ENCODE results near the gene ENDOU. TPM values are rescaled to one million over a fixed set of nuclear protein-coding genes. Genes with fewer than 3 reads are reported as not detected.
A peak's percentile ranks its signal among the peaks of the same experiment; 100 is the strongest.

The ENDOU gene
- total RNA-seq, 2 experiments from 2014 or later: 0.19 TPM; not detected in 1

DNA sequence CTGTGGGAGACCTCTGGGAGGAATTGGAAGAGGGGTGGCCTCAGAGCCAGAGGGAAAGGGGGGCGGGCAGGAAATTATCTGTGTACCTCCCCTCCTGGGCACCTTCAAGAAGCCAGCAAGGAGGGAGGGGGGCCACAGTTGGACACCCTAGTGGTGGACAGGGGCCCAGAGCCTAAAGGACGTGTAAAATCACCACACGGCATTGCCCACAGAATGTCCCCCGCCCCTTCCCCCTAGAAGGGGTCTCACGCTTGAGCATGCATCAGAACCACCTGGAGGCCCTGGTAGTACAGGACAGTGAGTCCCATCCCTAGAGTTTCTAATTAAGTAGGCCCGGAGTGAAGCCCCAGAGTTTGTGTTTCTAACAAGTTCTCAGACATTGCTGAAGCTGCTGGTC lies 8.2 kb downstream of the ENDOU start:
- BruUV-seq (replicated peaks): no TSS peak
- H4K20me1 ChIP-seq (ENCODE audit: insufficient read depth, low read length): no peaks in the 10 kb centered on the region
- H3K4me3 ChIP-seq (ENCODE audit: low read depth, low read length, poor library complexity, severe bottlenecking): no peak overlapping the region
- CTCF ChIA-PET (ENCODE audit: unreplicated experiment): interaction anchor here (1.0 to 2.6 kb wide), 2 partner anchors 25 to 50 kb away, joined by 3 to 8 read pairs; no protein-coding TSS in a partner anchor
- H2AFZ ChIP-seq (ENCODE audit: low read length): no peak overlapping the region
- H3K9me3 ChIP-seq (ENCODE audit: low read length): no peaks in the 10 kb centered on the region
- intact Hi-C loops (cut with micrococcal nuclease; ENCODE audit: unreplicated experiment): no loop called here
- no peaks in the 10 kb centered on the region for H3K36me3 ChIP-seq (ENCODE audit: insufficient read depth, low read length)
- no peak overlapping the region for H3K27ac ChIP-seq (ENCODE audit: low read depth, low read length, poor library complexity, severe bottlenecking)
- POLR2A ChIA-PET: no interaction called here
- TF ChIP-seq, protein P1, sequence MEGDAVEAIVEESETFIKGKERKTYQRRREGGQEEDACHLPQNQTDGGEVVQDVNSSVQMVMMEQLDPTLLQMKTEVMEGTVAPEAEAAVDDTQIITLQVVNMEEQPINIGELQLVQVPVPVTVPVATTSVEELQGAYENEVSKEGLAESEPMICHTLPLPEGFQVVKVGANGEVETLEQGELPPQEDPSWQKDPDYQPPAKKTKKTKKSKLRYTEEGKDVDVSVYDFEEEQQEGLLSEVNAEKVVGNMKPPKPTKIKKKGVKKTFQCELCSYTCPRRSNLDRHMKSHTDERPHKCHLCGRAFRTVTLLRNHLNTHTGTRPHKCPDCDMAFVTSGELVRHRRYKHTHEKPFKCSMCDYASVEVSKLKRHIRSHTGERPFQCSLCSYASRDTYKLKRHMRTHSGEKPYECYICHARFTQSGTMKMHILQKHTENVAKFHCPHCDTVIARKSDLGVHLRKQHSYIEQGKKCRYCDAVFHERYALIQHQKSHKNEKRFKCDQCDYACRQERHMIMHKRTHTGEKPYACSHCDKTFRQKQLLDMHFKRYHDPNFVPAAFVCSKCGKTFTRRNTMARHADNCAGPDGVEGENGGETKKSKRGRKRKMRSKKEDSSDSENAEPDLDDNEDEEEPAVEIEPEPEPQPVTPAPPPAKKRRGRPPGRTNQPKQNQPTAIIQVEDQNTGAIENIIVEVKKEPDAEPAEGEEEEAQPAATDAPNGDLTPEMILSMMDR (conservative IDR thresholded peaks at IDR 0.05; ENCODE audit: low read length): no peak
- TF ChIP-seq EZH2phosphoT487 (IDR thresholded peaks at IDR 0.05; ENCODE audit: borderline replicate concordance, low read depth, low read length): no peak
- no peaks in the 10 kb centered on the region for H3K79me2 ChIP-seq (ENCODE audit: insufficient read depth, low read depth, low read length)
- no peaks in the 10 kb centered on the region for H3K9me2 ChIP-seq (ENCODE audit: insufficient read depth, low read length)
- no peak for DNase-seq (ENCODE audit: low spot score)
- H3K4me2 ChIP-seq (ENCODE audit: low read length): peak overlapping the region; percentile 20; the same call in 1 of the 2 replicates
- peaks cover 17% of the 10 kb centered on the region for H3K4me1 ChIP-seq (ENCODE audit: insufficient read depth, low read length, poor library complexity, severe bottlenecking)

DNA sequence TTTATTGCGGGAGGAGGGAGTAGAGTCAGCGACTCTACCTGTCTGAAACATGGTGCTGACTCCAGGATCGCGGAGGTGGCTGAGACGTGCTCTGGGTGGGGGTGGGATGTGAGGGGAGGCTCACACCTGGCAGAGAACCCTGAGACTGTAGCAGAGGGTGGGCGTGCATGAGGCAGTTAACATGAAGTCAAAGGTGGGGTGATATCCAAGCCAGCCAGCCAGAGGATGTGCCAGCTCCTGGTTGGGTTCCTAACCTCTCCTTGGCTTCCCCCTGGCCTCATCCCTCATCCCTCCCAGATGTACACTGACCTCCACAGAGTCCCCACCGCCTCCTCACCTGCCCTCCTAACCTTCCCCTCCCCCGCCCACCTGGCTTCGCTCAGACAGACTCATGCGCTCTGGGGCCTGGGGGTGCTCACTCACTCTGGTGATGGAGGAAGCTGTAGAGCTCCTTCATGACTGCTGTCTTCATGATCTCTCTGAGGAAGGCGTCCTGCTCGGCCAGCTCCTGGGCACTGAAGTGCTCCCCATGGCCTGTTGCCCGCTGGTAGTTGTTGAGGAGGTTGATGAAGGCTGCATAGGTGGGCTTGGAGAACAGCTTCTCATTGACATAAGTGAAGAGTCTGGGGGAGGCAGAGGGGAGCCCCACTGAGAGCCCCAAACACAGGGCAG lies 9.3 kb downstream of the ENDOU start:
- no peak for DNase-seq (ENCODE audit: low spot score)
- no peaks in the 10 kb centered on the region for H3K9me3 ChIP-seq (ENCODE audit: low read length)
- no peak overlapping the region for H3K4me3 ChIP-seq (ENCODE audit: low read depth, low read length, poor library complexity, severe bottlenecking)
- no TSS peak for BruUV-seq (replicated peaks)
- no peak overlapping the region for H3K4me2 ChIP-seq (ENCODE audit: low read length)
- no peak overlapping the region for H3K27ac ChIP-seq (ENCODE audit: low read depth, low read length, poor library complexity, severe bottlenecking)
- H4K20me1 ChIP-seq (ENCODE audit: insufficient read depth, low read length): no peaks in the 10 kb centered on the region
- TF ChIP-seq EZH2phosphoT487 (IDR thresholded peaks at IDR 0.05; ENCODE audit: borderline replicate concordance, low read depth, low read length): no peak
- TF ChIP-seq, protein P1 (conservative IDR thresholded peaks at IDR 0.05; ENCODE audit: low read length): no peak
- no peaks in the 10 kb centered on the region for H3K9me2 ChIP-seq (ENCODE audit: insufficient read depth, low read length)
- ChIA-PET POLR2A (interaction anchor here (0.7 to 1.3 kb wide), 3 partner anchors 9 to 298 kb away, joined by 3 to 4 read pairs (median 3); partner anchors contain the start of gene ENDOU), CTCF (ENCODE audit: unreplicated experiment) (interaction anchor here (0.6 to 2.6 kb wide), 4 partner anchors 9 to 51 kb away, joined by 3 to 15 read pairs (median 6); no protein-coding TSS in a partner anchor)
- no peaks in the 10 kb centered on the region for H3K79me2 ChIP-seq (ENCODE audit: insufficient read depth, low read depth, low read length)
- intact Hi-C loops (cut with micrococcal nuclease; ENCODE audit: unreplicated experiment): loop anchor here (1.0 kb wide), 4 partner anchors 24 to 122 kb away; no protein-coding TSS in a partner anchor
- H3K4me1 ChIP-seq (ENCODE audit: insufficient read depth, low read length, poor library complexity, severe bottlenecking): peaks cover 17% of the 10 kb centered on the region
- no peak overlapping the region for H2AFZ ChIP-seq (ENCODE audit: low read length)
- no peaks in the 10 kb centered on the region for H3K36me3 ChIP-seq (ENCODE audit: insufficient read depth, low read length)
